Inflammatory macrophage (primary cell): ENCODE results near the gene ARL17A.
"Not testable (repeated sequence)": the region's sequence is repeated elsewhere in the genome, so short reads cannot be mapped to it uniquely, and the experiment has no call there.

Experiments used
- DNase-seq, 2 donors: peaks; one replicate each; pipeline ENCODE4 v3.0.0-alpha.2; 2020 to 2022
- total RNA-seq, 18 experiments: gene quantifications; one replicate each; lab custom pipeline; 2026; ENCODE audit warnings: mixed read lengths in 6 of 18, inconsistent platforms in 2 of 18; lab: John Stamatoyannopoulos, UW

Gene ARL17A
- total RNA-seq = 0.29 to 3.8 (median 1.4) reads per million in 18 experiments

- DNase-seq = not testable (repeated sequence)
These were observed at the start of gene ARL17A for GRCh38 chr17:46579083-46580075. ARL17A (minus strand) TSS chr17:46579691; CDS start chr17:46576322, 3,369 bp downstream.

GRCh38 chr17:46628753-46629436 is 49.4 kb upstream of the ARL17A start:
- DNase-seq = not testable (repeated sequence)

GRCh38 chr17:46627452-46627851 is 48.0 kb upstream of the ARL17A start:
- not testable (repeated sequence) for DNase-seq

GRCh38 chr17:46624726-46625125 is 45.2 kb upstream of the ARL17A start:
- DNase-seq = not testable (repeated sequence)

- DNase-seq = not testable (repeated sequence)
These were observed 44.3 kb upstream of the ARL17A start for GRCh38 chr17:46623790-46624189.

GRCh38 chr17:46618975-46619374 is 39.5 kb upstream of the ARL17A start:
- DNase-seq = not testable (repeated sequence)

- not testable (repeated sequence) for DNase-seq
These were observed 37.6 kb upstream of the ARL17A start for GRCh38 chr17:46617121-46617520.

GRCh38 chr17:46613876-46614275 is 34.4 kb upstream of the ARL17A start:
- not testable (repeated sequence) for DNase-seq

GRCh38 chr17:46611304-46611703 is 31.8 kb upstream of the ARL17A start:
- not testable (repeated sequence) for DNase-seq

- not testable (repeated sequence) for DNase-seq
These were observed 23.6 kb upstream of the ARL17A start for GRCh38 chr17:46603125-46603524.

- DNase-seq = not testable (repeated sequence)
These were observed 21.3 kb upstream of the ARL17A start for GRCh38 chr17:46600767-46601166.

GRCh38 chr17:46598344-46598931 is 18.9 kb upstream of the ARL17A start:
- not testable (repeated sequence) for DNase-seq

GRCh38 chr17:46591332-46591731 is 11.8 kb upstream of the ARL17A start:
- not testable (repeated sequence) for DNase-seq

- not testable (repeated sequence) for DNase-seq
These were observed 11.0 kb upstream of the ARL17A start, which contains the start of gene NSF for GRCh38 chr17:46590157-46591146. NSF (plus strand) TSS chr17:46590669; CDS start chr17:46590776, 107 bp downstream.

- not testable (repeated sequence) for DNase-seq
These were observed 6.0 kb upstream of the ARL17A start for GRCh38 chr17:46585444-46585843.

- not testable (repeated sequence) for DNase-seq
These were observed 591 bp upstream of the ARL17A start for GRCh38 chr17:46580082-46580481.

GRCh38 chr17:46571796-46572195 is 7.7 kb downstream of the ARL17A start:
- DNase-seq = not testable (repeated sequence)

GRCh38 chr17:46566980-46567379 is 12.5 kb downstream of the ARL17A start:
- DNase-seq = not testable (repeated sequence)

- not testable (repeated sequence) for DNase-seq
These were observed 13.2 kb downstream of the ARL17A start for GRCh38 chr17:46566284-46566683.

- DNase-seq = not testable (repeated sequence)
These were observed 19.4 kb downstream of the ARL17A start for GRCh38 chr17:46560048-46560447.

GRCh38 chr17:46559155-46559554 is 20.3 kb downstream of the ARL17A start:
- DNase-seq = not testable (repeated sequence)
